Type B pancreatic cell (in vitro differentiated cells): ENCODE results near the gene TEX29. TPM values are rescaled to one million over a fixed set of nuclear protein-coding genes. Genes with fewer than 3 reads are reported as not detected.

Source experiments
- DNase-seq: peaks from one replicate; pipeline ENCODE4 v3.0.0; 2021; ENCODE audit warnings: mixed read lengths; ENCODE audit not compliant: unreplicated experiment; ENCODE audit errors: extremely low spot score
- H3K27ac Mint-ChIP-seq: 2 replicates; pipeline ENCODE4 v1.8.0; 2021; ENCODE audit warnings: mild to moderate bottlenecking, mixed read lengths
- H3K27me3 Mint-ChIP-seq: 2 replicates; pipeline ENCODE4 v1.8.0; 2021; ENCODE audit warnings: mixed read lengths
- H3K36me3 Mint-ChIP-seq: 2 replicates; pipeline ENCODE4 v1.8.0; 2021; ENCODE audit warnings: mixed read lengths
- H3K4me1 Mint-ChIP-seq: one replicate; pipeline ENCODE4 v1.8.0; 2021; ENCODE audit warnings: mixed read lengths; ENCODE audit not compliant: unreplicated experiment
- H3K4me3 Mint-ChIP-seq: 2 replicates; pipeline ENCODE4 v1.8.0; 2021; ENCODE audit warnings: mild to moderate bottlenecking, mixed read lengths
- H3K9me3 Mint-ChIP-seq: 2 replicates; pipeline ENCODE4 v1.8.0; 2021; ENCODE audit warnings: mixed read lengths
- total RNA-seq: library from RNA; stranded (reverse); gene quantifications from 2 replicates; pipeline ENCODE4 v1.2.1, GENCODE V29; 2021; ENCODE audit warnings: low replicate concordance
- TF ChIP-seq, protein P1 (sequence below): fragments of 200-600 bp; sonication (generic); conservative IDR thresholded peaks from 2 replicates; pipeline ENCODE4 v1.5.0; 2021; ENCODE audit warnings: antibody characterized with exemption, mild to moderate bottlenecking

The TEX29 gene
- total RNA-seq, 1 donor from 2014 or later = 0.92 TPM

DNA sequence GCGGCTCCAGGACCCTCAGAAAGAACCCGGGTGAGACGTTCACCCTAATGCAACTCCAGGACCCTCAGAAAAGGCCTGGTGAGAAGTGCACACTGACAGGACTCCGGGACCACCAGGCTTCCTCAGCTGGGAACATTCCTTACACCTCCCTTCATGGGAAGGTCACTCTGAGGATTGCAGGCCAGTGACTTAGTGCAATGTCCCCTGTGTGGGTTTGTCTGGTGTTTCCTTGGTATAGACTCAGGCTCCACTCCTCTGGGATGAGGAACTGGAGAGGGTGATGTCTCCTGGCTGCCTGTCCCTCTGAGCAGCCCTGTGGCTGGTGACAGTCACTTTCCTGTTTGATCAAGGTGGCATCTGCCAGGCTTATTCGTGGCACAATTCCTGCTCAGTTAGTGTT, 49.7 kb downstream of the TEX29 start:
- Mint-ChIP-seq H3K4me1 (peaks cover 8% of the 10 kb centered on the region), H3K27ac (no peak overlapping the region), H3K27me3 (peaks cover 13% of the 10 kb centered on the region), H3K9me3 (no peaks in the 10 kb centered on the region), H3K4me3 (no peak overlapping the region), H3K36me3 (no peaks in the 10 kb centered on the region)
- no peak for DNase-seq
- TF ChIP-seq, protein P1, sequence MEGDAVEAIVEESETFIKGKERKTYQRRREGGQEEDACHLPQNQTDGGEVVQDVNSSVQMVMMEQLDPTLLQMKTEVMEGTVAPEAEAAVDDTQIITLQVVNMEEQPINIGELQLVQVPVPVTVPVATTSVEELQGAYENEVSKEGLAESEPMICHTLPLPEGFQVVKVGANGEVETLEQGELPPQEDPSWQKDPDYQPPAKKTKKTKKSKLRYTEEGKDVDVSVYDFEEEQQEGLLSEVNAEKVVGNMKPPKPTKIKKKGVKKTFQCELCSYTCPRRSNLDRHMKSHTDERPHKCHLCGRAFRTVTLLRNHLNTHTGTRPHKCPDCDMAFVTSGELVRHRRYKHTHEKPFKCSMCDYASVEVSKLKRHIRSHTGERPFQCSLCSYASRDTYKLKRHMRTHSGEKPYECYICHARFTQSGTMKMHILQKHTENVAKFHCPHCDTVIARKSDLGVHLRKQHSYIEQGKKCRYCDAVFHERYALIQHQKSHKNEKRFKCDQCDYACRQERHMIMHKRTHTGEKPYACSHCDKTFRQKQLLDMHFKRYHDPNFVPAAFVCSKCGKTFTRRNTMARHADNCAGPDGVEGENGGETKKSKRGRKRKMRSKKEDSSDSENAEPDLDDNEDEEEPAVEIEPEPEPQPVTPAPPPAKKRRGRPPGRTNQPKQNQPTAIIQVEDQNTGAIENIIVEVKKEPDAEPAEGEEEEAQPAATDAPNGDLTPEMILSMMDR = no peak

DNA sequence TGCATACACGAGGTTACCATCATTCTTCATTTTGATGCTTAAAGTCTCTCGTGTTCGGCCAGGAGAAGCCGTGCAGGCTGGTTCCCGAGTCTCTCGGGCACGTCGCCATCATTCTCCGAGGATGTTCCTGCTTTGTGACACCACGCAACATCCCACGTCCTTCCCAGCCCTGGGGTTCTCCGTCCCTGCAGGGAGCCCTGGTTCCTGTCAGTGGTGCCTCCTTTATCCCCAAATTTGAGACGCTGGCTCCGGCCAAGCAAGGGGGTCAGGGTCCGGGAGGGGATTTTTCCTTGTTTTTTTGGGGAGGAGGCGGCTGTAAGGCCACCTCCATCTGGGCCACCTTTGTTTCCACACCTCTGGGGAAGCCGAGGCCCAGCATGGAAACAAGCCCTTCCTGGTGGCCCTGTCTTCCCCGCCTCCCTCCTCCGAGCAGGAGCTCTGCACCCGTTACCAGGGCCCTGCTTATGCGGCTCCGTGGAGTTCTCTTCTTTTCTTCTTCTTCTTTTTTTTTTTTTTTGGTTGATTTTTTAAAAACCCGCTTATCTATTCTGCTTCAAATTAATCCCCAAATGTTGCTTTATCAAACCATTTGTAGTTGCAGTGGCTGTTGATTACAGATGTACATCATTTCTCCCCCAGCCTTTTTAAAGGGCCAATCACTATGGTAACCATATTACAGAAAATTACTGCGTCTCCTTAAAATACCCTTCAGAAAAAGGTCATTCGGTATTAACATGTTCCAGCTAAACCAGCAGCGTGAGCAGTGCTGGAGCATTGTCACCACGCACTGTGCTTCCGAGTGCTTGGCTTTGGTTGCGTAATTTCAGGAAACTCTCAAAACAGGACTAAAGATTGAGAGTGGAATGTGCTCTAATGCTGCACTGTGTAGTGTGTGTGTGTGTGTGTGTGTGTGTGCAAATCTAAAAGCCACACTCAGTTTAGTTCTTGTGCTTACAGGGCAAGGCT, 50.4 kb downstream of the TEX29 start:
- H3K4me1 Mint-ChIP-seq = peaks cover 8% of the 10 kb centered on the region
- no peak overlapping the region for H3K4me3 Mint-ChIP-seq
- no peak overlapping the region for H3K27ac Mint-ChIP-seq
- peaks cover 10% of the 10 kb centered on the region for H3K27me3 Mint-ChIP-seq
- TF ChIP-seq, protein P1 = no peak
- no peaks in the 10 kb centered on the region for H3K36me3 Mint-ChIP-seq
- no peak for DNase-seq
- H3K9me3 Mint-ChIP-seq = no peaks in the 10 kb centered on the region

DNA sequence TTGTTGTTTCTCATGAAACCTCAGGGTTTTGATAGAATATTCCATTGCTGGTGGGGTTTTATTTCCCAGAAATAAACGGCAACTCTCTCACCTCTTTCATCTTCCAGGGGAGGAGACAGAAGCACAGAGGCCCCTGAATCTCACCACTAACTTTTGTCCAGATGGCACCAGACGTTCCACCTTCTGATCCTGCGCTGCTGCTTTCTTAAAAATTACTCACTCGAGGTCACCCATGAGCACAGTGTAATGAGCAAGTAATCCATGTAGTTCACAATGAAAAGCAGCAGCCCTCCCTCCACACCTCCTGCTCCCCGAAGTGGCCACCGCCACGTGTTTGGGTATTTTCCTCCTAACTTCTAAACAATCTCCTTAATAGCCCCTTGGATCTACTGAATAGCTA, 51.3 kb downstream of the TEX29 start:
- Mint-ChIP-seq H3K27me3 (peaks cover 10% of the 10 kb centered on the region), H3K27ac (no peak overlapping the region), H3K4me3 (no peak overlapping the region), H3K36me3 (no peaks in the 10 kb centered on the region), H3K9me3 (no peaks in the 10 kb centered on the region), H3K4me1 (peaks cover 8% of the 10 kb centered on the region)
- TF ChIP-seq, protein P1 = no peak
- DNase-seq = no peak

DNA sequence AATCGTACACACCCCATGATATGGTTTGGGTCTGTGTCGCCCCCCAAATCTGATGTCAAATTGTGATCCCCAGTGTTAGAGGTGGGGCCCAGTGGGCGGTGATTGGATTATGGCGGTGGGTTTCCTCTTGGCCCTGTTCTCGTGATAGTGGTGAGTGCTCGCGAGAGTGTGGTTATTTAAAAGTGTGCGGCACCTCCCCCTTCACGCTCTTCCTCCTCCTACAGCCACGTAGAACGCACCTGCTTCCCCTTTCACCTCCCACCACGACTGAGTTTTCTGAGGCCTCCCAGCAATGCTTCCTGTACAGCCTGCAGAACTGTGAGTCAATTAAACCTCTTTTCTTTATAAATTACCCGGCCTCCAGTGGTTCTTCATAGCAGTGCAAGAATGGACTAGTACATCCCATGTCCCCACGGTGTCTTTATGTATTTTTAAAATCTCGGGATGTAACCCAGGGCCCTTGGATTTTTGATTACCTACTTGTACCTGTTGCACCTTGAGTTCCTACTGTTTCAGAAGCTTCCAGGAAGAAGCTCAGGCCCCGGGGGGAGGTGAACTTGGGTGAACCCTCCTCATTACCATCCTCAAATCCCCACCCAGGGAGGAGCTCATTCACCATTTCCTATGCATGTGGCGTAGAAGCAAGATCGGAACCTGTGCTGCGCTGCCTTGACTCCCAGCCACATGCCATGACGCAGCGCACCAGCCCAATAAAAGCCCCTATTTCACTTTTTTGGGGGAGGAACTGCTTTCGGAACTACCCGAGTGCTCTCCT, 52.4 kb downstream of the TEX29 start:
- H3K9me3 Mint-ChIP-seq = no peaks in the 10 kb centered on the region
- peaks cover 8% of the 10 kb centered on the region for H3K4me1 Mint-ChIP-seq
- H3K27ac Mint-ChIP-seq = no peak overlapping the region
- H3K4me3 Mint-ChIP-seq = no peak overlapping the region
- DNase-seq = no peak
- TF ChIP-seq, protein P1 = no peak
- peaks cover 10% of the 10 kb centered on the region for H3K27me3 Mint-ChIP-seq
- no peaks in the 10 kb centered on the region for H3K36me3 Mint-ChIP-seq

DNA sequence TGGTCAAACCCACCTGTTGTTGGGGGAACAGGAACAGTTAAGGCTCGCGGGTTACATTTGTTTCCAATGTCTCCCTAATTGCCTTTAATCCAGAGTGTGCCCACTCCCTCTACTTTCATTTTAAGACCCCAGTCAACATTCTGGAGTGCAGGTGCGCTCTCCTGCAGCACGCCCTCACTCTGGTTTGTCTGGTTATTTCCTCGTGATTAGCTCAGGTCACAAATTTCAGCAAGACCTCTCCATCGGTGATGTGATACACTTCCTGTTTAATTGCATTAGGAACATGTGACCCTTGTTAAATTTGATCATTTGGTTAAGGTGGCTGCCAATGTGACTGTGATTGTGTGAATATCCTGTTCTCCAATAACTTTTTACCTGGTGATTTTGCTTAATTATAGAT, 53.0 kb downstream of the TEX29 start:
- no peak overlapping the region for H3K4me3 Mint-ChIP-seq
- DNase-seq = no peak
- TF ChIP-seq, protein P1 = no peak
- H3K27me3 Mint-ChIP-seq = peaks cover 6% of the 10 kb centered on the region
- H3K4me1 Mint-ChIP-seq = peaks cover 8% of the 10 kb centered on the region
- H3K27ac Mint-ChIP-seq = no peak overlapping the region
- H3K36me3 Mint-ChIP-seq = no peaks in the 10 kb centered on the region
- H3K9me3 Mint-ChIP-seq = no peaks in the 10 kb centered on the region
